Ovary (tissue), 3 donors: ENCODE data around the gene CAPN9.

Source experiments
- POLR2A ChIP-seq: fragments of 450-650 bp; IDR thresholded peaks from one replicate; pipeline ENCODE4 v1.6.1; 2017; ENCODE audit warnings: antibody characterized with exemption, mild to moderate bottlenecking, moderate library complexity
- TF ChIP-seq, protein P1 (sequence below), 3 donors: fragments of 450-650 bp in 2 of 3; fragments of 200-600 bp in 1 of 3; IDR thresholded peaks; one replicate each; pipeline versions ENCODE4 v1.5.1 to v1.8.0; 2016 to 2022; ENCODE audit warnings: antibody characterized with exemption in 3 of 3, mild to moderate bottlenecking in 1 of 3
- donor health status: DM: no; HTN: no; CAD: no.

DNA sequence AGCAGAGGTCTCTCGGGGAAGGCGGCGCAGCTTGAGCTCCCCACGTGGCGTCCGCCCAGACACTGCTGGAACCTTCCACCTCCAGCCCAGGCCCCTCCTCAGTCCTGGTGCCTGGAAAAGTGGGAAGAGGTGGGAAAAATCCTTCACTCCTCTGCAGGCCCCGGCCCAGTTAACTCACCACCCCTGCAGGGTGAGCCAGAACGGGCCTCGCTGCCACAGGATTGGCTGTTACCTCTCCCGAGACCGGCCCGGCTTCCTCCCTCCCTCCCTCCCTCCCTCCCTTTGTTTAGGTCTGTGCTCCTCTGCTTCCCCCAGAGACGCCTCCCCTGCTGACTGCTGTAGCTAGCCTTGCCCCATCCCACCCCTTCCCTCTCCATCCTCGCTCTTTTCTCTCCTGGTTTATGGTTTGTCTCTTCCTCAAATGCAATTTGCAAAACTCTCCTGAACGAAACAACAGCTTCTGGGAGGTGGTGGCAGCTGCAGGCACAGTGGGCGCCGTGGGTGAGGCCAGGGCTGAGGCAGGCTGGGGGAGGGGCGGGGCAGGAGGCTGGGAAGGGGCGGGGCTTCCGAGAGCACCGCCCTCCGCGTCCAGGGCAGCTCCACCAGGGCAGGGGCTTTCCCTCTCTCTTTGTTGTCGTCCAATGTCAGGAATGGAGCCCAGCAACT is 6.5 kb downstream of the CAPN9 start:
- TF ChIP-seq, protein P1, sequence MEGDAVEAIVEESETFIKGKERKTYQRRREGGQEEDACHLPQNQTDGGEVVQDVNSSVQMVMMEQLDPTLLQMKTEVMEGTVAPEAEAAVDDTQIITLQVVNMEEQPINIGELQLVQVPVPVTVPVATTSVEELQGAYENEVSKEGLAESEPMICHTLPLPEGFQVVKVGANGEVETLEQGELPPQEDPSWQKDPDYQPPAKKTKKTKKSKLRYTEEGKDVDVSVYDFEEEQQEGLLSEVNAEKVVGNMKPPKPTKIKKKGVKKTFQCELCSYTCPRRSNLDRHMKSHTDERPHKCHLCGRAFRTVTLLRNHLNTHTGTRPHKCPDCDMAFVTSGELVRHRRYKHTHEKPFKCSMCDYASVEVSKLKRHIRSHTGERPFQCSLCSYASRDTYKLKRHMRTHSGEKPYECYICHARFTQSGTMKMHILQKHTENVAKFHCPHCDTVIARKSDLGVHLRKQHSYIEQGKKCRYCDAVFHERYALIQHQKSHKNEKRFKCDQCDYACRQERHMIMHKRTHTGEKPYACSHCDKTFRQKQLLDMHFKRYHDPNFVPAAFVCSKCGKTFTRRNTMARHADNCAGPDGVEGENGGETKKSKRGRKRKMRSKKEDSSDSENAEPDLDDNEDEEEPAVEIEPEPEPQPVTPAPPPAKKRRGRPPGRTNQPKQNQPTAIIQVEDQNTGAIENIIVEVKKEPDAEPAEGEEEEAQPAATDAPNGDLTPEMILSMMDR (IDR thresholded peaks at IDR 0.05): no peak
- TF ChIP-seq POLR2A: no peak
